NCI-H510A treated with DMSO at 0.1 percent for 48 hours (cell line): Measurements from ENCODE around the gene NNT.
"Not testable (repeated sequence)": the region's sequence is repeated elsewhere in the genome, so short reads cannot be mapped to it uniquely, and the experiment has no call there.

Experiments
- DNase-seq: peaks from one replicate; lab custom pipeline; 2025; lab: John Stamatoyannopoulos, UW

NNT gene

GRCh38 chr5:43602461-43603343, at the start of gene NNT:
TSS of gene NNT (plus strand) at chr5:43603180. CDS start at chr5:43609196, 6,016 bp downstream.
- DNase-seq: peak; percentile 90

GRCh38 chr5:43553381-43553780, 49.6 kb upstream of the NNT start:
- DNase-seq: no peak

- DNase-seq: no peak
Observed at GRCh38 chr5:43554497-43554896, 48.5 kb upstream of the NNT start.

GRCh38 chr5:43555895-43556606, 46.9 kb upstream of the NNT start:
- DNase-seq: peak; percentile 80

GRCh38 chr5:43556607-43556856, 46.4 kb upstream of the NNT start:
- not testable (repeated sequence) for DNase-seq

- DNase-seq: peak; percentile 88
Observed at GRCh38 chr5:43556857-43557542, 46.0 kb upstream of the NNT start, which contains the start of gene PAIP1. TSS of gene PAIP1 (minus strand) at chr5:43557077. CDS start at chr5:43556846, 231 bp downstream.

GRCh38 chr5:43560128-43560527, 42.9 kb upstream of the NNT start:
- DNase-seq: peak; percentile 25

GRCh38 chr5:43561356-43561755, 41.6 kb upstream of the NNT start:
- DNase-seq: no peak

- DNase-seq: no peak
Observed at GRCh38 chr5:43563321-43563720, 39.7 kb upstream of the NNT start.

GRCh38 chr5:43564289-43564850, 38.6 kb upstream of the NNT start:
- DNase-seq: no peak

GRCh38 chr5:43565043-43565442, 37.9 kb upstream of the NNT start:
- no peak for DNase-seq

GRCh38 chr5:43567967-43568366, 35.0 kb upstream of the NNT start:
- no peak for DNase-seq

- no peak for DNase-seq
Observed at GRCh38 chr5:43569236-43569746, 33.7 kb upstream of the NNT start.

- no peak for DNase-seq
Observed at GRCh38 chr5:43570450-43571158, 32.4 kb upstream of the NNT start.

GRCh38 chr5:43571237-43571636, 31.7 kb upstream of the NNT start:
- DNase-seq: no peak

- DNase-seq: no peak
Observed at GRCh38 chr5:43572357-43572756, 30.6 kb upstream of the NNT start.

- no peak for DNase-seq
Observed at GRCh38 chr5:43573058-43573457, 29.9 kb upstream of the NNT start.

- DNase-seq: not testable (repeated sequence)
Observed at GRCh38 chr5:43580402-43581210, 22.4 kb upstream of the NNT start.

- DNase-seq: no peak
Observed at GRCh38 chr5:43581398-43581797, 21.6 kb upstream of the NNT start.

- no peak for DNase-seq
Observed at GRCh38 chr5:43582082-43583005, 20.6 kb upstream of the NNT start.
